GM23338 (cell line): ENCODE data around the gene DOLK. TPM values are rescaled to one million over a fixed set of nuclear protein-coding genes. Genes with fewer than 3 reads are reported as not detected.

Source experiments
- ATAC-seq: fragments of 200-7000 bp; cut with Tn5 transposase; 3 replicates; pipeline ENCODE4 v1.9.1; 2020
- DNase-seq: peaks from one replicate; pipeline ENCODE4 v3.0.0-alpha.2; 2015; ENCODE audit warnings: low spot score
- H2AFZ ChIP-seq: fragments of 200-600 bp; sonication (generic); 2 replicates; pipeline ENCODE4 v1.8.0; 2016; ENCODE audit warnings: antibody characterized with exemption, mild to moderate bottlenecking, moderate library complexity
- H3F3A ChIP-seq: fragments of 200-600 bp; sonication (generic); replicated peaks from 2 replicates; pipeline ENCODE4 v1.8.0; 2017; ENCODE audit warnings: antibody characterized with exemption, mixed run types, low read depth
- H3K27ac ChIP-seq: fragments of 200-600 bp; sonication (generic); 2 replicates; pipeline ENCODE4 v1.6.1; 2016; ENCODE audit warnings: low read depth
- H3K27me3 ChIP-seq: fragments of 200-600 bp; sonication (generic); 2 replicates; pipeline ENCODE4 v1.8.0; 2016; ENCODE audit warnings: mild to moderate bottlenecking, mixed run types, moderate library complexity; ENCODE audit not compliant: insufficient read depth
- H3K36me3 ChIP-seq: fragments of 200-600 bp; sonication (generic); 2 replicates; pipeline ENCODE4 v1.8.0; 2016; ENCODE audit warnings: mild to moderate bottlenecking; ENCODE audit not compliant: insufficient read depth
- H3K4me1 ChIP-seq: fragments of 200-600 bp; sonication (generic); 2 replicates; pipeline ENCODE4 v1.8.0; 2016; ENCODE audit warnings: mild to moderate bottlenecking, moderate library complexity; ENCODE audit not compliant: insufficient read depth
- H3K4me2 ChIP-seq: fragments of 200-600 bp; sonication (generic); 2 replicates; pipeline ENCODE4 v1.7.1; 2017; ENCODE audit warnings: mixed run types
- H3K4me3 ChIP-seq: fragments of 200-600 bp; sonication (generic); 2 replicates; pipeline ENCODE4 v1.6.1; 2016; ENCODE audit warnings: mixed run types
- H3K79me2 ChIP-seq: fragments of 200-600 bp; sonication (generic); replicated peaks from 2 replicates; pipeline ENCODE4 v1.8.0; 2017; ENCODE audit warnings: mild to moderate bottlenecking; ENCODE audit not compliant: insufficient read depth
- H3K9me2 ChIP-seq: fragments of 200-600 bp; sonication (generic); 2 replicates; pipeline ENCODE4 v1.8.0; 2017; ENCODE audit not compliant: insufficient read depth
- H4K20me1 ChIP-seq: fragments of 200-600 bp; sonication (generic); replicated peaks from 2 replicates; pipeline ENCODE4 v1.8.0; 2017; ENCODE audit warnings: mild to moderate bottlenecking; ENCODE audit not compliant: insufficient read depth
- H3K27ac Mint-ChIP-seq: 2 replicates; pipeline ENCODE4 v1.8.0; 2020; ENCODE audit warnings: inconsistent platforms, mild to moderate bottlenecking, moderate library complexity, mixed read lengths
- H3K27me3 Mint-ChIP-seq: 3 replicates; pipeline ENCODE4 v1.8.0; 2022; ENCODE audit warnings: low read depth, mild to moderate bottlenecking, moderate library complexity, mixed read lengths, inconsistent platforms; ENCODE audit not compliant: insufficient read depth, poor library complexity
- H3K36me3 Mint-ChIP-seq: 3 replicates; pipeline ENCODE4 v1.8.0; 2021; ENCODE audit warnings: low read depth, mild to moderate bottlenecking, inconsistent platforms, moderate library complexity, mixed read lengths
- H3K4me1 Mint-ChIP-seq: 3 replicates; pipeline ENCODE4 v1.8.0; 2020; ENCODE audit warnings: mild to moderate bottlenecking, inconsistent platforms, mixed read lengths
- H3K4me3 Mint-ChIP-seq: 3 replicates; pipeline ENCODE4 v1.8.0; 2021; ENCODE audit warnings: moderate library complexity, mild to moderate bottlenecking, inconsistent platforms, mixed read lengths
- H3K9me3 Mint-ChIP-seq: 3 replicates; pipeline ENCODE4 v1.8.0; 2020; ENCODE audit warnings: moderate library complexity, mild to moderate bottlenecking, inconsistent platforms, mixed read lengths
- NANOG ChIP-seq: IDR thresholded peaks from 2 replicates; pipeline ENCODE4 v1.6.1; 2016; ENCODE audit warnings: antibody characterized with exemption, borderline replicate concordance
- STAT1 ChIP-seq: IDR thresholded peaks from one replicate; pipeline ENCODE4 v1.6.1; 2016; ENCODE audit warnings: antibody characterized with exemption; ENCODE audit not compliant: unreplicated experiment
- ZNF114 ChIP-seq: fragments of 250-450 bp; sonication (Bioruptor Pico); IDR thresholded peaks from 2 replicates; pipeline ENCODE4 v1.5.0; 2020; ENCODE audit warnings: mild to moderate bottlenecking, moderate library complexity
- ZNF331 ChIP-seq: fragments of 250-450 bp; sonication (Bioruptor Pico); IDR thresholded peaks from 2 replicates; pipeline ENCODE4 v1.5.0; 2020; ENCODE audit warnings: low read depth, mild to moderate bottlenecking, moderate library complexity
- ZNF462 ChIP-seq: fragments of 250-450 bp; sonication (Bioruptor Pico); IDR thresholded peaks from 2 replicates; pipeline ENCODE4 v1.5.0; 2020; ENCODE audit warnings: mild to moderate bottlenecking, moderate library complexity
- polyA plus RNA-seq: library from polyadenylated mRNA; unstranded; fragments of >200 nt; fragmentation: Nextera tagmentation; extraction: Ambion mirVana; gene quantifications from 2 replicates; pipeline ENCODE4 v1.2.1, GENCODE V29; 2016
- total RNA-seq: library from RNA; depleted of rRNA; stranded (reverse); fragments of >200 nt; shearing (Covaris generic); gene quantifications from 2 replicates; pipeline ENCODE4 v1.2.3, GENCODE V29; 2014

Gene DOLK
- total and polyA plus RNA-seq, 2 experiments from 2014 or later = 9.8 to 20.2 TPM

- TF ChIP-seq ZNF462 (CRISPR knock-in tag) = no peak
- TF ChIP-seq ZNF331 (CRISPR knock-in tag) = no peak
- TF ChIP-seq STAT1 = no peak
- no peak for TF ChIP-seq ZNF114
Observed at GRCh38 chr9:128936171-128936865, 11.1 kb downstream of the DOLK start (continued).

- H3K27me3 Mint-ChIP-seq = peaks cover 6% of the 10 kb centered on the region
- no peak for DNase-seq
Observed at GRCh38 chr9:128933731-128934130, 13.7 kb downstream of the DOLK start.

More at GRCh38 chr9:128933731-128934130, 13.7 kb downstream of the DOLK start:
- Mint-ChIP-seq H3K4me3 (no peak overlapping the region), H3K27ac (no peak overlapping the region), H3K4me1 (no peaks in the 10 kb centered on the region), H3K9me3 (no peaks in the 10 kb centered on the region; the same call in 2 of the 3 replicates), H3K36me3 (no peaks in the 10 kb centered on the region)
- no peaks in the 10 kb centered on the region for H3K9me2 ChIP-seq
- no peaks in the 10 kb centered on the region for H4K20me1 ChIP-seq
- H3K27me3 ChIP-seq = no peaks in the 10 kb centered on the region
- H3K4me2 ChIP-seq = no peak overlapping the region
- ATAC-seq = no peak
- no peaks in the 10 kb centered on the region for H3K36me3 ChIP-seq
- no peak overlapping the region for H3K4me3 ChIP-seq
- TF ChIP-seq STAT1 (no peak), NANOG (no peak), ZNF462 (CRISPR knock-in tag) (no peak)
- no peaks in the 10 kb centered on the region for H3F3A ChIP-seq
- no peaks in the 10 kb centered on the region for H3K4me1 ChIP-seq
- H2AFZ ChIP-seq = no peak overlapping the region
- no peaks in the 10 kb centered on the region for H3K79me2 ChIP-seq
- no peak overlapping the region for H3K27ac ChIP-seq
